NCI-H187 (cell line): ENCODE measurements around the gene IL31RA.

Experiments used
- DNase-seq, 2 experiments: peaks; one replicate each; lab custom pipeline; 2025; lab: John Stamatoyannopoulos, UW

IL31RA gene

DNA sequence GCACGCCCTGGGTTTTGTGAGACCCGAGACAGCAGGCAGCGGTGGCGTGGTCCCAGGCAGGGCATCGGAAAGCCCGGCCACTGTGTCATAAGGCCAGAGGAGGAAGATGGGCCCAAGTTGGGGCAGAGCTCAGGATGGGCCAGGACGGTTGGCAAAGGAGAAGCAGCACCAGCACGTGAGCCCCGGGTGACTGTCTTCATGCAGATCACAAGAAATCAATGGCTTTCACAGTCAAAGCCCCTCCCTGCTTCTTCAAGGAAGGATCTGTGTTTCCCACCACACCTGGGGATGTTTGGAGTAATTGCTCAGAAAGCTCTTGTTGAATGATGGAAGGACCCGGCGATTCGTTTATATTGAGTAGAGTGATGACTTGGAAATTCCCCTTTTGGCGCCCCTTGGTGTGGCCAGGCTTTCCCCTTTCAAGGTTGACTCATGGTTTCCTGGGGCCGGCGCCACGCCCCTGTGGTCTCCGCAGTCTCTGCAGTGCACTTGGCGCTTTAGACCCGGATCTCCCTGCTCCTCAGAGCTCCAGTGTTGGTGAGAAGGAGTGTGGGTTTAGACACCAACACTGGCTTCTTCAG, 52.1 kb downstream of the IL31RA start:
- DNase-seq = no peak

DNA sequence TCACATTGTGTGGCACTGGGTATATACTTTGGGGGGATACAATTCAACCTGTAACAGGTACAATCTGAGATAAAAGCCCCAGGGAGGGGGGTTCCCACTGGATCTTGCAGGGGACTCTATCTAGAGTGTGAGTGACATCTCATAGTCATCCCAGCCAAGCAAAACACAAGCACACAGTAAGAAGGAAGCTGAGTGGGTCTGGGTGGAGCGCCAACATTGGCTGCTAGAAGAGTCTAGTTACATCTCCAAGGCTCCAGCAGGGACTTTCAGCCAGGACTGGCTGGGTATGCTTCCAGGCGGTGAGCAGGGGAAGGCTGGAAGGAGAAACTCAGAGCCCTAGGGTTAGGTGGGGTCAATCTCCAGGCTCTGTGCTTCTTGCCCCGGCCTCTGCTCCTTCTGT, 53.0 kb downstream of the IL31RA start:
- DNase-seq = no peak

GRCh38 chr5:55905251-55905650, 54.1 kb downstream of the IL31RA start:
- DNase-seq = no peak

GRCh38 chr5:55907927-55908326, 56.8 kb downstream of the IL31RA start:
- no peak for DNase-seq

GRCh38 chr5:55908804-55909203, 57.6 kb downstream of the IL31RA start:
- DNase-seq = no peak

GRCh38 chr5:55911784-55912653, 60.9 kb downstream of the IL31RA start:
- no peak for DNase-seq

DNA sequence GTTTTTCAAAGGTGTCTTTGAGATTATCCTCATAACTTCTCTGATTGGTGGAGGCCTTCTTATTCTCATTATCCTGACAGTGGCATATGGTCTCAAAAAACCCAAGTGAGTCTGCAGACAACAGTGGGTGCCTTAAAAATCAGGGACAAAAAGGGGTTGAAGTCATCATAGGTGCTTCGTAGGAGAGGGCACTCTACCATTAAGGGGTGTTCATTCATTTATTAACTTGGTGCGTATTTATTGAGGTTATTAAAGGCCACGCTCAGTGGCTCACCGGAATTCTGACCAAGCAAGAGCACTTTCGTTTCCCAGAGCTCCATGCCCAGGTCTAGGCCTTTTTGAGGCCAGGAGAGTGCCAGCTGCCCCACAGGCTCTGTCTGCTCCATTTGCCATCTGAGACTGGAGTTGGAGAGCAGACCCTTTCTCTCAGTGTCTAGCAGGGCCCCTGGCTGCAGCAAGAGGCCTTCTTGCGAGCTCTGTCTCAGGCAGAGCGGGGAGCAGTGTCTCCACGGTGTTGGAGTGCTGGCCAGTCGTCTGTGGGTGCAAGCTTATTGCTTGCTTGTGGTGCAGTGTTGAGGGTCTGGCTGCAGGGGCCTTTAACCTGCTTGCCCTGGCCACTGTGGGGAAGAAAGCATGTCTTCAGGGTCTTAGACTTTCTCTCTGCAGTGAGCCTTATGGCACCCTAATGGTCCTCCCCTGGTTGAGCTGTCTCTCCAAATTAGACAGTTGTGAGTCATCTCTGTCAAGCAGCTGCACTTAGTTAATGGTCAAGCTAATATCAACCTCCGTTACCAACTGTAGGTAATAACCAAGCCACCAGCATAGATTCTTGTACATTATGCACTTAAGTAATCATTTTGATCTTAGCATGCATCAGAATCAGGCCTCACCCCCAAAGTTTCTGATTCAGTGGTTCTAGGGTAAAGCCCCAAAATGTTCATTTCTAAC, 62.6 kb downstream of the IL31RA start:
- no peak for DNase-seq

DNA sequence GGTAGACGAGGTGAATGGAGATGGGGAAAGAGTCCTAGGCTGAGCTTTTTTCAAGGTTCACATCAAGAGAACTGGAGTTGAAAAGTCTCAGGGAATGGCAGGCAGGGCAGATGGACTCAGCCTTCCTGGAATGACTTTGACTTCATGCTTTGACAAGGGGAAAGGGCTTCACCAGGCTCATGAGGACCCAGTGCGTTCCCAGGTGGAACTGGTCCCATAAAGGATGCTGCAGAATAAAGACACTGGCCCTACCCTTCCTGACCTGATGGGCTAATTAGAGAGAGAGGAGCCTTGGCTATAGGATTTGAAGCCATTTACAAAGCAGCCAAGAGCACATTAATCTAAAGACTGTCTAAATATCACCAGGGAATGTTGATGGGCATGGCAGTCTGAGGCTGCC, 63.8 kb downstream of the IL31RA start:
- no peak for DNase-seq

- no peak for DNase-seq
Measured at GRCh38 chr5:55915783-55916182, 64.6 kb downstream of the IL31RA start.

DNA sequence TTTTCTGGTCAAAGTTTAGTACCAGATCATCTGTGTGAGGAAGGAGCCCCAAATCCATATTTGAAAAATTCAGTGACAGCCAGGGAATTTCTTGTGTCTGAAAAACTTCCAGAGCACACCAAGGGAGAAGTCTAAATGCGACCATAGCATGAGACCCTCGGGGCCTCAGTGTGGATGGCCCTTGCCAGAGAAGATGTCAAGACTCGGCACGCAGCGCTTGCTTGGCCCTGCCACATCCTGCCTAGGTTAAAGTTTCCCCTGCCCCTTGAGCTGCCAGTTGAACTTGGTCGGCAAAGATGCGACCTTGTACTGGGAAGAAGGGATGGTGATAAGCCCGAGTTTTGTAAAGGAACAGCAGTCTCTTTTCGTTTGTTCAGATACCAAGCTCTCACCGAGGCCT, 65.8 kb downstream of the IL31RA start:
- no peak for DNase-seq

DNA sequence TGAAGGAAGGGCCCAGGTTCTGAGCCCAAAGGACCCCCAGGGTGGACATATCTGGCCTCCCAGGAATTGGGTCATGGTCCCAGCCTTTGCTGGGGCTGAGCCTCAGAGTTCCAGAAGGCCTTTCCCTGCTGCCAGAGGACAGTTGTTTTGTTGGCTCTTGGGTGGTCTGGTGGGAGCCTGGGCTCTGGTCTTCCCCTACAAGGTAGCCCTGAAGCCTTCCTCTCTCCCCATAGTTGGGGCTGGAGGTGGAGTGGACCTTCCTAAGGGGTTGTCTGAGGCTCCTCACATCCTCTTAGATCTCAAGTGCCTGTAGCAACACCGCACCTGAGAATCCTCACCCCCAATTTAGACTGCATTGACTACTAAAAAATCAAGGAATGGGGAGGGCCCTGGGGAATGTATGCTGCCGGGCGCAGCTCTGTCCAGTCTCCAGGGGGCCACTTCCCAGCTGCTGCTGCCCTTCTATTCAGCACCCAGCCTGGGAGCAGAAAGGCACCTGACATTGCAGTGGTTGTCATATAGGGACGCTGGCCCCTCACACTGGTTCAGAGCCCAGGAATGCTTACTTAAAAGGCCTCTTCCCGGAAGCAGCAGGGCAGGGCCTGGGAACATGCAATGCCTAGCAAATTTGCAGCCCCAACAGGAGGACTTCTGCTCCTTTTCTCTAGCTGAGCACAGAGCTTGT, 66.4 kb downstream of the IL31RA start:
- no peak for DNase-seq

DNA sequence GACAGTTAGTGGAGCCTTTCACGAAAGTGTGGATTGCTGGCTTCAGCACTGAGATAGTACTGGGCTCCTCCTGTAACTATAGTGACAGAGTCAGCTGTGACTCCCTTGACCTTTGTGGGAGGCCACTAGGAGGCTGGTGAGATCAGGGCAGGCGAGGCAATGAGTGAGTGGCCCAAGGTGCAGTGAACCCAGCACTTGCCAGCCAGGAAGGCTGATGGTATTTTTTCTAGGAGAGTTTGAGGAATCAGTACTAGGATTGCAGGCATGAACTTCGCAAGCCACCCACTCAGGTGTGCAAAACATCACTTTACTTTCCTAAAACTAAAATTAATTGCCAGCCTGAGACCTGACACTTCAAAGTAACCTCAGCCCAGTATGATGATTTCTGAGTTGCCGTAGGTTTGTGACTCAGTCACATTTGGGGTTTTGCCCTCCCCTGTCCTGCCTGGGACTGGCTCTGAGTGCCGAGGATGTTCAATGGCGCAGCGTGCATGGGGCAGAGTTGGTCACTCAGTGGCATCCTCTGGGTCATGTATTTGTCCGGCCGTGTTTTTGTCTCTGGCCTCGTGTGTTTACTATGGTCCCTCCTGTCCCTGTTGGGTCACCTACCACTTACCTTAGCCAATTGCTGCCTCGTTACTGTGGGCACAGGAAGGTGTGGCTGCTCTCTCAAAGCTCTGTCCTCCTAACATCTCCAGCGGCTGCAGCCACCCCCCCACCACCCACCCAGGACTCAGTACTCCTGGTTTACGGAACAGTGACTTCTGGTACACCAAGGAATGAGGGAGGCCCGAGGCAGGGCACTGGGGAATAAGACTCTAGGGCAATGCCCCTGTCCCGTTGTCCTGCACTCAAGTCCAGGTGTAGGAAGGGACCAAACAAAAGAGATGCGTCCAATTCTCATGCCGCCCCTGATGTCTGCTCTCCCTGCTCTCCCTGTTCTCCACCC, 67.2 kb downstream of the IL31RA start:
- DNase-seq = no peak

DNA sequence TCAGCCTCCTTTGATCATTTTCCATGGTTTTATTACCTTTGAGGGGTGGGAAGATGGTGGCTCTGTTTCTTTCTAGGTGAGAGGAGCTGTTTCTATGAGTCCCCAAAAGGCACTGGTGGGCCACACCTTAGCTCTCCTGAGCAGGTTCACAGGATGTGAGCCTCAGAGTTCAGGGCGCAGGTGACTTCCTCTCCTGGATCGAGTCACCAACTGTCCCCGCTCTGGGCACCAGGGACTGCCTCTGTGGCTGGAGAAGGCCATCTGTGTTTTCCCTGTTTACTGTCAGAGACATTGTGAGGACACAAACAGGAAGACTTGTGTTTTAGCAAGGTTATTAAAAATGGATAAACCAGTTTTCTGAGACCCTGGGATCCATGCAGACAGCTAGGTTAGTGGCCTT, 68.5 kb downstream of the IL31RA start:
- DNase-seq = no peak

DNA sequence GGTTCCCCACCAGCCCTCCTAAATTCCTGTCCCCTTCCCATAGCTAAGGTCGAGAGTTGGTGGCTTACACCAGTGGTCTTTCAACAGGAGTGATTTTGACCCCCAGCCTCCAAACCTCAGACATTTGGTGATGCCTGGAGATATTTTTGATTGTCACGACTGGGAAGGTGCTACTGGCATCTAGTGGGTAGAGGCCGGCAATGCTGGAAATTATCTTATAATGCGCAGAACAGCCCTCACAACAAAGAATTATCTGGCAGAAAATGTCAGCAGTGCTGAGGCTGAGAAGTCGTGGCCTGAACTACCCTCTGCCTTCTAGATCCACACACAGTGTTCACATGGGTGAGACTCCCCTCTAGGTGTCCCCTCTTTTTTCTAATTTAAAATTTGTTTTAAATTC, 69.6 kb downstream of the IL31RA start:
- no peak for DNase-seq

GRCh38 chr5:55921617-55922016, 70.5 kb downstream of the IL31RA start:
- no peak for DNase-seq

DNA sequence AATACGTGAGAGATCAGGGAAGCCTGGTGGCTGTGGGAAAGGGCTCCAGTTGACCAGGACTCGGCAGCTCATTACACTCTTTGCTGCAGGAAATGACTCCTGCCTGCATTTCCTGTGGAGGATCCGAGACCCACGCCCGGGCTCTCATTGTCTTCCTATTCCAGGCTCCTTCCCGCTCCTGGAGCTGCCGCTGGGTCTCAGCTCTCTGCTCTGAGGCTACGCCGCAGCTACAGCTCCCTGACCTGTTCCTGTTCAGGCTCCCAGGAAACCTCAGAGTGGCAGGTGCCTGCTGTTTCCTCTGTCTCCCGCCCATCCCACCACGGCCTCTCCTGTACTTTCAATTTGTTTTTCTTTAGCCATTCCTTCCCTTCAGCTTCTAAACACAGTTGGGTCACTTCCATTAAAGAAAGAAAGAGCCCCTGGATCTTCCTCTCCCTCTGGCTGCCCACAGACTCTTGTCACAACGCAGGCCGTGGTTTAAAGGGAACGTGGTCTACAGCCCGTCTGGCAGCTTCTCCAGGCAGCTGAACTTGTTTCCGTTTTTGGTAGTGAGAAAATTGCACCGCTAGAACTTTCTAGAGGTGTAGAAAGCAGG, 72.1 kb downstream of the IL31RA start:
- DNase-seq = no peak

DNA sequence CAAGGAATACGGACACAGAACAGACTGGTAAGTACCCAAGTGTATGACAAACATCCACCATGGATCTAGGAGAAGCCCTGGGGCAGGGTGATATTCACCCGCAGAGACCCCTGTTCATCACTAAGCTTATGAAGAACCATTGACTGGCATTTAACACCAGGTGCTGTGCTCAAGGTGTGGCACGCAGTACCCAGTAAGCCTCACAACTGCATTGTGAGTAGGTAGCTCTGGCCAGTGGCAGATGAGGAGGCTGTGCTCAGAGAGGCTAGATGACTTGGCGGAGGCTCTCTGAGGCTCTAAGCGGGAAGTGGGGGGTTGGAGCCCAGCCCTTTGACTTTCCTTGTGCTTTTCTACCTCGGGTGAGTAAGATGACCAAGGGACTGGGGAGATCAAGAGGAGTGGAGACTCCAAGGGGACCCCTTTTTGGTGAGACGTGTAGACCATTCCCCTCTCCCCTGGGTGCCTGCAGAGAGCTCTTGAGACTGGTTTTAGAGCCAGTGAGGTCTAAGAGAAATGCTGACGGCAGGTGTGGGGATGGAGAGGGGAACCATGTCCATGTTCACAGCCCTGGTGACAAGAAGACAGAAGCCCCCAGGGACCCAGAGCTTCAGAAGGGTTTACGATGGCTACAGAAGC, 72.8 kb downstream of the IL31RA start:
- DNase-seq = no peak

- no peak for DNase-seq
Measured at GRCh38 chr5:55924744-55925143, 73.6 kb downstream of the IL31RA start.

GRCh38 chr5:55925181-55925580, 74.0 kb downstream of the IL31RA start:
- DNase-seq = no peak

GRCh38 chr5:55925712-55926111, 74.6 kb downstream of the IL31RA start:
- DNase-seq = no peak
